Measurements from ENCODE around the gene NDFIP1.

Gene NDFIP1

GRCh38 chr5:142070734-142071133, 37.8 kb upstream of the NDFIP1 start:
- no peak overlapping the region for H3K4me3 ChIP-seq (ENCODE audit: control insufficient read depth, low read depth, low read length)
- no peak for DNase-seq (ENCODE audit: low read depth)
- TF ChIP-seq CTCF (conservative IDR thresholded peaks at IDR 0.05; ENCODE audit: control insufficient read depth, insufficient read depth, low read depth, low read length), result no peak

- no peak for TF ChIP-seq CTCF (conservative IDR thresholded peaks at IDR 0.05; ENCODE audit: control insufficient read depth, insufficient read depth, low read depth, low read length)
- H3K4me3 ChIP-seq (ENCODE audit: control insufficient read depth, low read depth, low read length), result no peak overlapping the region
- DNase-seq (ENCODE audit: low read depth), result no peak
These were observed 36.1 kb upstream of the NDFIP1 start for GRCh38 chr5:142072488-142072887.

- no peak for TF ChIP-seq CTCF (conservative IDR thresholded peaks at IDR 0.05; ENCODE audit: control insufficient read depth, insufficient read depth, low read depth, low read length)
- H3K4me3 ChIP-seq (ENCODE audit: control insufficient read depth, low read depth, low read length), result no peak overlapping the region
- DNase-seq (ENCODE audit: low read depth), result no peak
These were observed 35.1 kb upstream of the NDFIP1 start for GRCh38 chr5:142073362-142073988.

GRCh38 chr5:142074006-142074405, 34.6 kb upstream of the NDFIP1 start:
- DNase-seq (ENCODE audit: low read depth), result no peak
- H3K4me3 ChIP-seq (ENCODE audit: control insufficient read depth, low read depth, low read length), result no peak overlapping the region
- no peak for TF ChIP-seq CTCF (conservative IDR thresholded peaks at IDR 0.05; ENCODE audit: control insufficient read depth, insufficient read depth, low read depth, low read length)

GRCh38 chr5:142078221-142078620, 30.4 kb upstream of the NDFIP1 start:
- TF ChIP-seq CTCF (conservative IDR thresholded peaks at IDR 0.05; ENCODE audit: control insufficient read depth, insufficient read depth, low read depth, low read length), result no peak
- DNase-seq (ENCODE audit: low read depth), result no peak
- no peak overlapping the region for H3K4me3 ChIP-seq (ENCODE audit: control insufficient read depth, low read depth, low read length)

- no peak for TF ChIP-seq CTCF (conservative IDR thresholded peaks at IDR 0.05; ENCODE audit: control insufficient read depth, insufficient read depth, low read depth, low read length)
- H3K4me3 ChIP-seq (ENCODE audit: control insufficient read depth, low read depth, low read length), result no peak overlapping the region
- no peak for DNase-seq (ENCODE audit: low read depth)
These were observed 29.9 kb upstream of the NDFIP1 start for GRCh38 chr5:142078706-142079105.

GRCh38 chr5:142079306-142079721, 29.3 kb upstream of the NDFIP1 start:
- TF ChIP-seq CTCF (conservative IDR thresholded peaks at IDR 0.05; ENCODE audit: control insufficient read depth, insufficient read depth, low read depth, low read length), result no peak
- H3K4me3 ChIP-seq (ENCODE audit: control insufficient read depth, low read depth, low read length), result no peak overlapping the region
- no peak for DNase-seq (ENCODE audit: low read depth)

All from fibroblast of mammary gland (primary cell).